BJ (cell line): ENCODE data around the gene SLC12A3. TPM values are rescaled to one million over a fixed set of nuclear protein-coding genes. Genes with fewer than 3 reads are reported as not detected.

Experiments
- CTCF ChIA-PET: fragments of 350-600 bp; formaldehyde crosslinking; extraction: SDS; loops from one replicate; lab custom pipeline; 2021; ENCODE audit warnings: antibody characterized with exemption, inconsistent platforms; lab: Yijun Ruan, JAX
- POLR2A ChIA-PET: fragments of 300-600 bp; sonication (Branson Sonifier 250); formaldehyde crosslinking; extraction: SDS; loops from one replicate; lab custom pipeline; 2021; ENCODE audit warnings: antibody characterized with exemption; lab: Charles Lee
- DNase-seq: peaks from one replicate; pipeline ENCODE4 v3.0.0-alpha.2; 2011; ENCODE audit warnings: low read depth
- H3K27me3 ChIP-seq: 2 replicates; pipeline ENCODE4 v1.6.0; 2011; ENCODE audit warnings: low read length; ENCODE audit not compliant: control insufficient read depth, insufficient read depth
- H3K36me3 ChIP-seq: 2 replicates; pipeline ENCODE4 v1.5.1; 2011; ENCODE audit warnings: low read length; ENCODE audit not compliant: control insufficient read depth, insufficient read depth
- H3K4me3 ChIP-seq: 2 replicates; pipeline ENCODE4 v1.5.1; 2011; ENCODE audit warnings: low read depth, mild to moderate bottlenecking, control low read depth, low read length
- polyA plus RNA-seq: library from polyadenylated mRNA; depleted of rRNA; stranded (reverse); fragments of >200 nt; gene quantifications from 2 replicates; pipeline ENCODE4 v1.2.3, GENCODE V29; 2011
- TF ChIP-seq, protein P1 (sequence below): IDR thresholded peaks from 2 replicates; pipeline ENCODE4 v1.5.1; 2011; ENCODE audit warnings: low read depth, mild to moderate bottlenecking, control low read depth, inconsistent platforms, low read length, moderate library complexity; ENCODE audit not compliant: insufficient read depth

The SLC12A3 gene
- polyA plus RNA-seq, 1 experiment = not detected

DNA sequence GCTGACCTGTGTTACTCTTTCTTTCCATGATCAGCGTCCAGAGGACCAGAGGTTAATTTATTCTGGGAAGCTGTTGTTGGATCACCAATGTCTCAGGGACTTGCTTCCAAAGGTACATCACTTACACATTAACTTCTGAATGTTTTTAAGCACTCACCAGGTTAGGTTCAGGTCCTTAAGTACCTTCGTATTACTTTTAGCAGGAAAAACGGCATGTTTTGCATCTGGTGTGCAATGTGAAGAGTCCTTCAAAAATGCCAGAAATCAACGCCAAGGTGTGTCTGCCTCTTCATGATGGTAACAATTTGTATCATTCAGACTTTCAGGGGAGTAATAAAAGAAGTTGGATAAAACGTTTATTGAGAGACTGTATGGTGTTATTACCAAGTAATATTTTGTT lies 70.2 kb downstream of the SLC12A3 start:
- peaks cover 21% of the 10 kb centered on the region for H3K36me3 ChIP-seq
- POLR2A ChIA-PET = no interaction called here
- TF ChIP-seq, protein P1, sequence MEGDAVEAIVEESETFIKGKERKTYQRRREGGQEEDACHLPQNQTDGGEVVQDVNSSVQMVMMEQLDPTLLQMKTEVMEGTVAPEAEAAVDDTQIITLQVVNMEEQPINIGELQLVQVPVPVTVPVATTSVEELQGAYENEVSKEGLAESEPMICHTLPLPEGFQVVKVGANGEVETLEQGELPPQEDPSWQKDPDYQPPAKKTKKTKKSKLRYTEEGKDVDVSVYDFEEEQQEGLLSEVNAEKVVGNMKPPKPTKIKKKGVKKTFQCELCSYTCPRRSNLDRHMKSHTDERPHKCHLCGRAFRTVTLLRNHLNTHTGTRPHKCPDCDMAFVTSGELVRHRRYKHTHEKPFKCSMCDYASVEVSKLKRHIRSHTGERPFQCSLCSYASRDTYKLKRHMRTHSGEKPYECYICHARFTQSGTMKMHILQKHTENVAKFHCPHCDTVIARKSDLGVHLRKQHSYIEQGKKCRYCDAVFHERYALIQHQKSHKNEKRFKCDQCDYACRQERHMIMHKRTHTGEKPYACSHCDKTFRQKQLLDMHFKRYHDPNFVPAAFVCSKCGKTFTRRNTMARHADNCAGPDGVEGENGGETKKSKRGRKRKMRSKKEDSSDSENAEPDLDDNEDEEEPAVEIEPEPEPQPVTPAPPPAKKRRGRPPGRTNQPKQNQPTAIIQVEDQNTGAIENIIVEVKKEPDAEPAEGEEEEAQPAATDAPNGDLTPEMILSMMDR = no peak
- CTCF ChIA-PET = no interaction called here
- DNase-seq = no peak
- peak overlapping the region; percentile 100 for H3K4me3 ChIP-seq
- no peaks in the 10 kb centered on the region for H3K27me3 ChIP-seq

DNA sequence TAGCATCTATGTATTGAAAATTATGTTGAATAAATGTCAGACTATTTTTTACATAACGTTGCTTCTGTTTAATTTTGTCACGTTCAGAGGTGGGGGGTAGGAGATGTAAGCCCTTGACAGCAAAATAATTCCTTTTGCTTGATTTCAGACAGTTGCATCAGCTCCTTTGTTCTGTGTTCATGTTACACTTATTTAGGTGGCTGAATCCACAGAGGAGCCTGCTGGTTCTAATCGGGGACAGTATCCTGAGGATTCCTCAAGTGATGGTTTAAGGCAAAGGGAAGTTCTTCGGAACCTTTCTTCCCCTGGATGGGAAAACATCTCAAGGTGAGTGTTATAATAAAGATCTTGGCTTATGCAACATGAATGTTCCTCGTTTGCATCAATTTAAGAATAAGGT lies 71.5 kb downstream of the SLC12A3 start:
- Histone ChIP-seq H3K27me3 (no peaks in the 10 kb centered on the region), H3K4me3 (no peak overlapping the region), H3K36me3 (peaks cover 25% of the 10 kb centered on the region)
- ChIA-PET CTCF (interaction anchor here (1.1 to 1.4 kb wide), 2 partner anchors 69 to 109 kb away, joined by 3 to 9 read pairs; no protein-coding TSS in a partner anchor), POLR2A (interaction anchor here (0.6 kb wide), 1 partner anchor 19 kb away, joined by 4 read pairs; no protein-coding TSS in a partner anchor)
- DNase-seq = no peak
- TF ChIP-seq, protein P1 = no peak

DNA sequence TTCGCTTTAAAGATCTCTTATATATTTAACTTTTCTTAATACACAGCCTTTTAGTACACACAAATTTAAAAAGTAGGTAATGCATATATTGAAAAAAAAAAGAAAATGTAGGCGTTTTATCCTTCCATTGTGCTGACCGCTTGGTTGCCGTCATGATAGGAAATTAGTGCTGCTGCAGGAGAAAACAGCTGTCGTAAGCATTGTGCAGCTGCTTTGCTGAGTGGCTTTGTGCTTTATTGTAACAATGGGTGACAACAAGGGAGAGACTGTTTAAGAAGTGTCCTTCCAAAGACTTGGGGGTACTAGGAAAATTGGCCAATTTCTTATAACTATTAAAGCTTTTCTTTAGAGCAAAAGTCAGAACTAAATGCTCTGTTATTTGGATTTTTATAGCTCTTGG lies 71.9 kb downstream of the SLC12A3 start:
- TF ChIP-seq, protein P1 = no peak
- no peak overlapping the region for H3K4me3 ChIP-seq
- CTCF ChIA-PET = interaction anchor here (0.8 to 1.4 kb wide), 4 partner anchors 69 to 109 kb away, joined by 3 to 9 read pairs (median 4); no protein-coding TSS in a partner anchor
- no peaks in the 10 kb centered on the region for H3K27me3 ChIP-seq
- POLR2A ChIA-PET = interaction anchor here (0.6 kb wide), 1 partner anchor 19 kb away, joined by 4 read pairs; no protein-coding TSS in a partner anchor
- peaks cover 28% of the 10 kb centered on the region for H3K36me3 ChIP-seq
- DNase-seq = no peak

DNA sequence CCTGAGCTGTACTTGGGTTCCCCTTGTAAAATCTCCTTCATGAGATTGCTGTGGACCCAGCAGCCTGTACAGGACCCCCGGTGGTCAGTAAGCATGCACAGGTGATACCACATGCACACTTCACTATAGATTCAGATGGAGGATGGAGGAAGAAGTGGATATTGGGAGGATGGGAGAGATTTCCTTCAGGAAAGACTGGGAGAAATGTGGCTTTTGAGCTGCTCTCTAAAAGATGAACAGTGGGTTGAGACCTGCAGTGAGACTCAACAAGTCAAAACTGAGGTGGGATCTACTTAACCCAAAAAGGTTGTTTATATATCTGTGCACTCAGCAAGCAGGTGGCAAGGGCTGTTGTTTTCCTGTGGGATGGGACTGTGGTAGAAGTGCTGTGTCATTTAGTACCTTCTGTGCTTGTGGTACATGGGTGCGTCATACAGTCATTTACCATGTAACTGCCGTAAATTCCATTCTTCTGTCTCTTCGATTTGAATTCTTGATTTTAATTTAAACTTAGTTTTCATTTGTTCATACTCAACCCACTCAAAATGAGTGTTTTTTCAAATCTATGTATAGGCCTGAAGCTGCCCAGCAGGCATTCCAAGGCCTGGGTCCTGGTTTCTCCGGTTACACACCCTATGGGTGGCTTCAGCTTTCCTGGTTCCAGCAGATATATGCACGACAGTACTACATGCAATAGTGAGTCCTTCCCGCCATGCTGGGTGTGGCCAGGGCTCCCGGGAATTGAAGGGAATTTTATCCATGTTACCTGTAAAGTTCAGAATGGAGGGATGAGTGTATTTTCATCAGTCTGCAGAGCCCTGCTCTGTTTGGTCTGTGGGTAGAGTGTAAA lies 73.9 kb downstream of the SLC12A3 start:
- no peak for DNase-seq
- TF ChIP-seq, protein P1 = no peak
- Histone ChIP-seq H3K4me3 (no peak overlapping the region), H3K27me3 (no peaks in the 10 kb centered on the region), H3K36me3 (peaks cover 39% of the 10 kb centered on the region)
- POLR2A ChIA-PET = interaction anchor here (0.7 kb wide), 1 partner anchor 356 kb away, joined by 5 read pairs; no protein-coding TSS in a partner anchor
- CTCF ChIA-PET = no interaction called here

DNA sequence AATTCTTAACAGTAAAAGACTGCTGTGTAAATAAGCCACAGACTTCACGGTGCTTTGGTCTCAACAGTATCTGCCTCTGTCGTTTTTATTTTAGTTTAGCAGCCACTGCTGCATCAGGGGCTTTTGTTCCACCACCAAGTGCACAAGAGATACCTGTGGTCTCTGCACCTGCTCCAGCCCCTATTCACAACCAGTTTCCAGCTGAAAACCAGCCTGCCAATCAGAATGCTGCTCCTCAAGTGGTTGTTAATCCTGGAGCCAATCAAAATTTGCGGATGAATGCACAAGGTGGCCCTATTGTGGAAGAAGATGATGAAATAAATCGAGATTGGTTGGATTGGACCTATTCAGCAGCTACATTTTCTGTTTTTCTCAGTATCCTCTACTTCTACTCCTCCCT lies 74.8 kb downstream of the SLC12A3 start:
- TF ChIP-seq, protein P1 = no peak
- no peak for DNase-seq
- Histone ChIP-seq H3K36me3 (peaks cover 41% of the 10 kb centered on the region), H3K27me3 (no peaks in the 10 kb centered on the region), H3K4me3 (no peak overlapping the region)
- ChIA-PET CTCF (no interaction called here), POLR2A (no interaction called here)
